ENCODE data around the gene LRRC27. TPM values are rescaled to one million over a fixed set of nuclear protein-coding genes. Genes with fewer than 3 reads are reported as not detected.

The LRRC27 gene
- polyA plus RNA-seq, 1 experiment = 10.5 TPM

DNA sequence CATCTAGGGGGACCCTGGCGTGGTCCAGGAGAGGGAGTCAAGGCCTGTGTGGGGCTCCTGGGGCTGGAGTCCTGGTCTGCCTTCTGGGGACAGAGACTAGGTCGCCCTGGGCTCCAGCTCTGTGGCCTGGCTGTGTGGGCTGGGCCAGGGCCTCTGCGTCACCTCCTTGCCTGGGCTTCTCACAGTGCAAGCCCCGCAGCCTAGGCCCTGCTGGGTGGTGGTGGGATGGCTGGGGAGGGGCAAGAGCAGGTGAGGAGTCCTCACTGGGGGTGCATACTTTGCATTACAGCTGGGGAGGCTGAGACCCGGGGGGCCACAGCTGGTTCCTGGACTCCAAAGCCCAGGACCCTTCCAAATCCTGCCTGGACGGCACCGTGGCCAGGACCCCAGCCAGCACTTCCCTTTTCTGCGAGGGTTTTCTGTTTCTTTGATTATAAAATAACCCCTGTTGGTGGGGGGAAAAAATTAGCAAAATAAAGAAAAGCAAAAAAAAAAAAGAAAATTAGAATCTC is 88.5 kb downstream of the LRRC27 start:
- H3K4me3 ChIP-seq (ENCODE audit: low read depth, low read length) = no peak overlapping the region
- H3K36me3 ChIP-seq (ENCODE audit: control insufficient read depth, insufficient read depth, low read length) = no peaks in the 10 kb centered on the region
- H3K27me3 ChIP-seq (ENCODE audit: control insufficient read depth, insufficient read depth, low read length) = no peaks in the 10 kb centered on the region
- TF ChIP-seq, protein P1, sequence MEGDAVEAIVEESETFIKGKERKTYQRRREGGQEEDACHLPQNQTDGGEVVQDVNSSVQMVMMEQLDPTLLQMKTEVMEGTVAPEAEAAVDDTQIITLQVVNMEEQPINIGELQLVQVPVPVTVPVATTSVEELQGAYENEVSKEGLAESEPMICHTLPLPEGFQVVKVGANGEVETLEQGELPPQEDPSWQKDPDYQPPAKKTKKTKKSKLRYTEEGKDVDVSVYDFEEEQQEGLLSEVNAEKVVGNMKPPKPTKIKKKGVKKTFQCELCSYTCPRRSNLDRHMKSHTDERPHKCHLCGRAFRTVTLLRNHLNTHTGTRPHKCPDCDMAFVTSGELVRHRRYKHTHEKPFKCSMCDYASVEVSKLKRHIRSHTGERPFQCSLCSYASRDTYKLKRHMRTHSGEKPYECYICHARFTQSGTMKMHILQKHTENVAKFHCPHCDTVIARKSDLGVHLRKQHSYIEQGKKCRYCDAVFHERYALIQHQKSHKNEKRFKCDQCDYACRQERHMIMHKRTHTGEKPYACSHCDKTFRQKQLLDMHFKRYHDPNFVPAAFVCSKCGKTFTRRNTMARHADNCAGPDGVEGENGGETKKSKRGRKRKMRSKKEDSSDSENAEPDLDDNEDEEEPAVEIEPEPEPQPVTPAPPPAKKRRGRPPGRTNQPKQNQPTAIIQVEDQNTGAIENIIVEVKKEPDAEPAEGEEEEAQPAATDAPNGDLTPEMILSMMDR (IDR thresholded peaks at IDR 0.05; ENCODE audit: insufficient read depth, low read depth, low read length) = no peak
- POLR2A ChIA-PET = no interaction called here
- CTCF ChIA-PET = interaction anchor here (1.2 to 1.7 kb wide), 2 partner anchors 14 to 26 kb away, joined by 3 to 6 read pairs; no protein-coding TSS in a partner anchor
- no peak for DNase-seq (ENCODE audit: low read depth)

DNA sequence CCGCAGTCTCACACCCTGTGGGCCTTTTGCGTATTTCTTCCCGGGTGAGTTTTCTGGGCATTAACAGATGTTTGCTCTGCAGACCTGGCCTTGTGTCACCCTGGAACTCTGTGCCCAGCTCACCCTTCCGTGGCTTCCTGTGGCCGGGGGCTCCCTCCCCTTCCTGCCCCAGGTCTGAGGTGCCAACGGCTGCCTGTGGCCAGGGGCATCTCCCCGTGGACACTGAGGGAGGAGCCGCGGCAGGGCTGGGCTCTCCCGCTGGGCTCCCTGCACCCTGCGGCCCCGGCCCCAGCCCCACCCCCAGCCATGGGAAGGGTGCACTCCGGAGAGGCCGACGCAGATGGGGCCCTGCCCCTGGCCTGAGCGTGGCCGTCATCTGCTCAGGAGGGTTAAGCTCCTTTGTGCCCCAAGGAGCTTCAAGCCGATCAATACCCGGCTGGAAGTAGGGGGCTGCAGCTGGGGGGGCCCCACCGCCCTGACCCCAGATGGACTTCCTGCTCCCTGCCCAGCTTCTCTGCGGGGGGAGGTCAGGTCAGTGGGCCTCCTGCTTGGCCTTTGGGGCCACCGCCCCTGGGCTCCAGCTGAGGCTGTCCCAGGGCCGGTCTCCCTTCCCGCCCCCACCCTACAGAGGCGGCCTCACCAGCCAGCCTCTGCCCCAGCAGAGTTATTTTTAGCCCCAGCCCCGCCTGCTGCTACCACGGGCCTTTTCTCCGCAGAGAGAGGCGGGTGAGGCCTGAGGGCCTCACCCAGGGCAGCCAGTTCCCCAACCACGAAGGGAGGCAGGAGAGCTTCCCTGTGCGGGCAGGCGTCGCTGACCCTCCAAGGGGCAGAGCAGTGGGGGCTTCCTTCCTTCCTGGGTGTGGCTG is 89.2 kb downstream of the LRRC27 start:
- ChIA-PET POLR2A (interaction anchor here (0.5 to 0.6 kb wide), 2 partner anchors 34 to 108 kb away, joined by 3 to 6 read pairs; no protein-coding TSS in a partner anchor), CTCF (interaction anchor here (0.7 to 1.7 kb wide), 3 partner anchors 15 to 372 kb away, joined by 3 to 6 read pairs (median 3); no protein-coding TSS in a partner anchor)
- TF ChIP-seq, protein P1 (IDR thresholded peaks at IDR 0.05; ENCODE audit: insufficient read depth, low read depth, low read length) = no peak
- no peak overlapping the region for H3K4me3 ChIP-seq (ENCODE audit: low read depth, low read length)
- no peak for DNase-seq (ENCODE audit: low read depth)
- no peaks in the 10 kb centered on the region for H3K36me3 ChIP-seq (ENCODE audit: control insufficient read depth, insufficient read depth, low read length)
- no peaks in the 10 kb centered on the region for H3K27me3 ChIP-seq (ENCODE audit: control insufficient read depth, insufficient read depth, low read length)

DNA sequence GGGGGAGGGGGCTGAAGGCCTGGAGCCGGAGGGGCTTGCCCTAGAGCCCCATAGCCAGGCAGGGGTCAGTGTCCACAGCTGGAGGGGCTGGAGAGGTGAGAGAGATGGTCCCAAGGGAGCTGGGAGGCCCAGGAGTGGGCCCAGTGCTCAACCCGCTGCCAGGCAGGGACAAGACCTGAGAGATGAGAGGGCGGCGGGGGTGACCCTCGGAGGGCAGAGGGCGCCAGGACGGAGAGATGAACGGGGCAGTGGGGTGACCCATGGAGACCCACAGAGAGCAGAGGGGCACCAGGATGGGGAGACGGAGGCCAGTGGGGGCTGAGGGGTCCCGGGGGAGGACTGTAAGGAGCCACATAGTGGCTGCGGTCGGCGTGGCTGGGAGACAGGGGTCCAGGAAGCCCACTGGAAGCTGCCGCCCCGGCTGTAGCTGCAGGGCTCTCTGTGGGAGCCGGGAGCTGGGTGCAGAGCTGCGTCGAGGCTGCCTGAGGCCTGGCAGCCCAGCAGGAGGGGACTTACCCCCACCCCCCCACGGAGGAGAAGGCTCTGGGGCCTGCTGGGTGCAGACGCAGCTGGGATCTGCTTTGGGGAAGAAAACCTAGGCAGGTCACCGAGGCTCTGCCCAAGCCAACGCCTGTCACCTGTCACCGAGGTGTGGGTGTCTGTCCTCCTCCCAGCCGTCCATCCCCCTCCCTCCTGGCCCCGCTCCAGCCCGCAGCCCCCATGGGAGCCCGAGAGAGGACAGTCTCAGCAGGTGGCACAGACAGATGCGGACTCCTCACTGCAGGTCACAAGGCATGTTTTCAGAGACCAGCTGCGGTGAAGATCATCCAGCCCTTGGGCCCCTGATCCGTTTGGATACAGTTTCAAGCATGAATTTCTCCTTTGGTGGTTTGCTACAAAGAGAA is 90.1 kb downstream of the LRRC27 start:
- TF ChIP-seq, protein P1 (IDR thresholded peaks at IDR 0.05; ENCODE audit: insufficient read depth, low read depth, low read length) = no peak
- no peak overlapping the region for H3K4me3 ChIP-seq (ENCODE audit: low read depth, low read length)
- no peaks in the 10 kb centered on the region for H3K27me3 ChIP-seq (ENCODE audit: control insufficient read depth, insufficient read depth, low read length)
- no peak for DNase-seq (ENCODE audit: low read depth)
- ChIA-PET POLR2A (interaction anchor here (0.5 to 0.6 kb wide), 2 partner anchors 35 to 107 kb away, joined by 3 to 6 read pairs; no protein-coding TSS in a partner anchor), CTCF (interaction anchor here (0.7 to 1.7 kb wide), 4 partner anchors 16 to 371 kb away, joined by 3 to 6 read pairs (median 3); no protein-coding TSS in a partner anchor)
- no peaks in the 10 kb centered on the region for H3K36me3 ChIP-seq (ENCODE audit: control insufficient read depth, insufficient read depth, low read length)

DNA sequence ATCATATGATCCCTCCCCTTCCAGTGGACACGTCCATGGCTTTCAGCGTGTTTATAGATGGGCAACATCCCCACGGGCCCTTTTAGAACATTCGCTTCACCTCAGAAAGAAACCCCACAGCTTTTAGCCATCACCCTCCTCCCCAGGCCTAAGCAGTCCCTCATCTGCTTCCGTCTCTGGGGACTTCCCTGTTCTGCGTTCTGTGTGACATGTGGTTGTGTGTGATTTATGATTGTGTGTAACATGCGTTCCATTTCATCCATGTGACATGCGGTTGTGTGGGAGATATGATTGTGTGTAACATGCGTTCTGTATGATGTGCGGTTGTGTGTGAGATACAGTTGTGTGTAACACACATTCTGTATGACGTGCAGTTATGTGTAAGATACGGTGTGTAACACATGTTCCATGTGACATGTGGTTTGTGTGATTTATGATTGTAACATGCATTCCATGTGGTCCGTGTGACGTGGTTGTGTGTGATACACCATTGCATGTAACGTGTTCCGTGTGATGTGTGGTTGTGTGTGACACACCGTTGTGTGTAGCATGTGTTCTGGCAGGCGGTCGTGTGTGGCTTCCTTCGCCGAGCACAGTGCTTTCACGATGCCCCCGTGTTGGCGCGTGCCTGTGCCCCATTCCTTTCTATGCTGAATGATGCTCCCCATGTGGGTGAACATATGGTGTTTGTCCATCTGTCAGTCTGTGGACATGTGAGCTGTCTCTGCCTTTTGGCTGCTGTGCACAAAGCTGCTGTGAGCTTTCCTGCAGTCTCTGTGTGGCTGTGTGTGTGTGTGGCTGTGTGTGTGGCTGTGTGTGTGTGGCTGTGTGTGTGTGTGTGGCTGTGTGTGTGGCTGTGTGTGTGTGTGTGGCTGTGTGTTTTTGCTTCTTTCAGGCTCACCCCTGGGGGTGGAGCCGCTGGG is 91.2 kb downstream of the LRRC27 start:
- TF ChIP-seq, protein P1 (IDR thresholded peaks at IDR 0.05; ENCODE audit: insufficient read depth, low read depth, low read length) = no peak
- no peaks in the 10 kb centered on the region for H3K36me3 ChIP-seq (ENCODE audit: control insufficient read depth, insufficient read depth, low read length)
- CTCF ChIA-PET = interaction anchor here (0.9 to 1.7 kb wide), 2 partner anchors 11 to 94 kb away, joined by 3 read pairs; no protein-coding TSS in a partner anchor
- no peak for DNase-seq (ENCODE audit: low read depth)
- no peaks in the 10 kb centered on the region for H3K27me3 ChIP-seq (ENCODE audit: control insufficient read depth, insufficient read depth, low read length)
- H3K4me3 ChIP-seq (ENCODE audit: low read depth, low read length) = no peak overlapping the region
- POLR2A ChIA-PET = no interaction called here
